Measurements from ENCODE around the gene SCUBE1. TPM values are rescaled to one million over a fixed set of nuclear protein-coding genes. Genes with fewer than 3 reads are reported as not detected.
"Not testable (repeated sequence)": the region's sequence is repeated elsewhere in the genome, so short reads cannot be mapped to it uniquely, and the experiment has no call there.

The SCUBE1 gene
- total RNA-seq, 3 donors from 2014 or later (not counting 1 experiment from before 2014, with no cell fraction given) = 0.05 to 1.2 (median 0.11) TPM

DNA sequence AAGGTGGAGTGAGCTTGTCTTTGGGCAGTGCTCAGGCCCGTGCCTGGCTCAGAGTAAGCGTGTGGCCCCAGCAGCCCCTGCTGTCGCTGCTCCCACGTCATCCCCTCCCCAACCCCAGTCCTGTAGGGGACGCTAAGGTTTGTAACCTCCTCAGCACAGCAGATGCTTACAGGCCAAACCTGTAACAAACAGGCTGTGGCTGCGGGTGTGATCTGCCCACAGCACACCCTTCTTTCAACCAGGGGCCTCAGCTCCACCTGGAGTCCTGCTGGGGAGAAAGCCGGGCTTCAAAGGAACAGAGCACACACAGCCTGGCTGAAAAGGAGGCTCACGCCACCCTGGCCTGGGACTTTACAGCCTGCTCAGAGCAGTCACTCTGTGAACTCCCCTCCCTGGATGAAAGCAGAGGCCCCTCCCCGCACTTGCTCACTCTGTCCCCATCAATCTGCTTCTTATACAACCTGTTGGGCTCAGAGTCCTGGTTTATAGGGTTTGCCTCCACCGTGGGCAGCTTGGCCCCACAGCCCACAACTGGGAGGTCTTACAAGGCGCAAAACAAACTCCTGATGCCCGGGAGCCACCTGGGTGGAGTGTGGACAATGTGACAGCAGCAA is 54.3 kb downstream of the SCUBE1 start:
- Mint-ChIP-seq H3K27me3 (ENCODE audit: low read depth in 2 of 2) (no peaks in the 10 kb centered on the region), H3K27ac (peak overlapping the region; percentile 43 to 91), H3K9me3 (no peaks in the 10 kb centered on the region), H3K4me3 (peak overlapping the region; percentile 50), H3K4me1 (peaks cover 19 to 29% of the 10 kb centered on the region in 2 donors), H3K36me3 (no peaks in the 10 kb centered on the region)
- Histone ChIP-seq H3K36me3 (ENCODE audit: control insufficient read depth, insufficient read depth, low read length) (no peaks in the 10 kb centered on the region), H3K27ac (ENCODE audit: low read length) (peak overlapping the region; percentile 38), H3K4me1 (ENCODE audit: control insufficient read depth, insufficient read depth, low read length) (peaks cover 26% of the 10 kb centered on the region), H3K9me3 (ENCODE audit: control insufficient read depth, insufficient read depth, low read length) (no peaks in the 10 kb centered on the region), H3K4me3 (ENCODE audit: low read length) (no peak overlapping the region), H3K27me3 (ENCODE audit: control insufficient read depth, insufficient read depth, low read length) (no peaks in the 10 kb centered on the region)
- intact Hi-C loops (cut with micrococcal nuclease) = loop anchor here (2.0 kb wide), 1 partner anchor 26 kb away; no protein-coding TSS in a partner anchor
- 51% methylated on average over 12 of the region's 12 CpGs for WGBS (ENCODE audit: insufficient coverage)
- peak; percentile 24 to 44 for DNase-seq
- ATAC-seq = peak; percentile 73 to 90 (median 82)
- TF ChIP-seq, protein P1, sequence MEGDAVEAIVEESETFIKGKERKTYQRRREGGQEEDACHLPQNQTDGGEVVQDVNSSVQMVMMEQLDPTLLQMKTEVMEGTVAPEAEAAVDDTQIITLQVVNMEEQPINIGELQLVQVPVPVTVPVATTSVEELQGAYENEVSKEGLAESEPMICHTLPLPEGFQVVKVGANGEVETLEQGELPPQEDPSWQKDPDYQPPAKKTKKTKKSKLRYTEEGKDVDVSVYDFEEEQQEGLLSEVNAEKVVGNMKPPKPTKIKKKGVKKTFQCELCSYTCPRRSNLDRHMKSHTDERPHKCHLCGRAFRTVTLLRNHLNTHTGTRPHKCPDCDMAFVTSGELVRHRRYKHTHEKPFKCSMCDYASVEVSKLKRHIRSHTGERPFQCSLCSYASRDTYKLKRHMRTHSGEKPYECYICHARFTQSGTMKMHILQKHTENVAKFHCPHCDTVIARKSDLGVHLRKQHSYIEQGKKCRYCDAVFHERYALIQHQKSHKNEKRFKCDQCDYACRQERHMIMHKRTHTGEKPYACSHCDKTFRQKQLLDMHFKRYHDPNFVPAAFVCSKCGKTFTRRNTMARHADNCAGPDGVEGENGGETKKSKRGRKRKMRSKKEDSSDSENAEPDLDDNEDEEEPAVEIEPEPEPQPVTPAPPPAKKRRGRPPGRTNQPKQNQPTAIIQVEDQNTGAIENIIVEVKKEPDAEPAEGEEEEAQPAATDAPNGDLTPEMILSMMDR (IDR thresholded peaks at IDR 0.05) = no peak

DNA sequence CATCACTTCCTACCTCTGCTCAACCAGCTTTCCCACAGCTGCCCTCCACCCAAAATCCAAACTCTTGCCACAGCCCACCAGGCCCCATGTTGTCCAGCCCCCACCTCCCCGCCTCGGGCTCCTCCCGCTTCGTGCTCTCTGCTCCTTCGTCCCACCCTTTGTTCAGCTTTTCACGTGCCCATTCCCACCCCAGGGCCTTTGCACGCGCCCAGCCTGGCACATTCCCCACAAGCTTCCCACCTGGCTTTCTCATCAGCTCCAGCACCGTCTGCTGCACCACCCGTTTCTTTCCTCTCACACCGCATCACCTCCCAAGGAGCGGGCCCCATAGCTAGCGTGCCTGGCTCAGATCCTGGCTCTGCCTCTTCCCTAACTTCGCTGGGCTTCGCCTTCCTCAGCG is 54.8 kb downstream of the SCUBE1 start:
- H3K9me3 Mint-ChIP-seq = no peaks in the 10 kb centered on the region
- H3K4me1 ChIP-seq (ENCODE audit: control insufficient read depth, insufficient read depth, low read length) = peaks cover 26% of the 10 kb centered on the region
- H3K4me3 ChIP-seq (ENCODE audit: low read length) = no peak overlapping the region
- no peaks in the 10 kb centered on the region for H3K36me3 Mint-ChIP-seq
- no peaks in the 10 kb centered on the region for H3K27me3 ChIP-seq (ENCODE audit: control insufficient read depth, insufficient read depth, low read length)
- intact Hi-C loops (cut with micrococcal nuclease) = loop anchor here (2.0 kb wide), 1 partner anchor 26 kb away; no protein-coding TSS in a partner anchor
- ATAC-seq (no peak), DNase-seq (no peak)
- H3K27ac Mint-ChIP-seq = peak overlapping the region; percentile 43 to 91
- TF ChIP-seq, protein P1 (IDR thresholded peaks at IDR 0.05) = no peak
- H3K27me3 Mint-ChIP-seq (ENCODE audit: low read depth in 2 of 2) = no peaks in the 10 kb centered on the region
- H3K4me1 Mint-ChIP-seq = peaks cover 19 to 29% of the 10 kb centered on the region in 2 donors
- no peaks in the 10 kb centered on the region for H3K9me3 ChIP-seq (ENCODE audit: control insufficient read depth, insufficient read depth, low read length)
- H3K4me3 Mint-ChIP-seq = no peak overlapping the region
- WGBS (ENCODE audit: insufficient coverage) = 95% methylated on average over 16 of the region's 16 CpGs
- no peak overlapping the region for H3K27ac ChIP-seq (ENCODE audit: low read length)
- H3K36me3 ChIP-seq (ENCODE audit: control insufficient read depth, insufficient read depth, low read length) = no peaks in the 10 kb centered on the region

DNA sequence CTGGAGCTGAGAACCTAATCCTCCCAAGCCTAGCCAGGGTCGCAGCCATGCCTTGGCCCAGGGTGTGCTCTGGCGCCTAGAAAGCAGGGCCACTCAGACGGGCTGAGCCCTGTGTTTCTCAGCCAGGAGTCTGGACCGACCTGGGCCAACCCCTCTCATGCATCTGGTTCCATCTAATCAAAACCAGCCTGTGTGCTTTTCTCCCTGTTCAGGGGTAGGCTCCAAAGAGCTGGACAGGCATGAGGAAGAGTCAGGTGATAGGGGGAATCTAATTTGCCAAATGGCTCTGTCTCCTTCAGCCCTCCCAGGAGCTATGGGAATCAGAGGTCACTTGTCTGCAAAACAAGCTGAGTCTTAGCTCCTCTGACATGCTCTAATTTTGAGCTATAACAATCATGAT is 55.7 kb downstream of the SCUBE1 start:
- Mint-ChIP-seq H3K27ac (no peak overlapping the region), H3K9me3 (no peaks in the 10 kb centered on the region), H3K4me1 (peaks cover 19 to 32% of the 10 kb centered on the region in 2 donors), H3K27me3 (ENCODE audit: low read depth in 2 of 2) (no peaks in the 10 kb centered on the region), H3K36me3 (no peaks in the 10 kb centered on the region), H3K4me3 (no peak overlapping the region)
- Histone ChIP-seq H3K27ac (ENCODE audit: low read length) (no peak overlapping the region), H3K36me3 (ENCODE audit: control insufficient read depth, insufficient read depth, low read length) (no peaks in the 10 kb centered on the region), H3K4me3 (ENCODE audit: low read length) (no peak overlapping the region), H3K27me3 (ENCODE audit: control insufficient read depth, insufficient read depth, low read length) (no peaks in the 10 kb centered on the region), H3K4me1 (ENCODE audit: control insufficient read depth, insufficient read depth, low read length) (peaks cover 26% of the 10 kb centered on the region), H3K9me3 (ENCODE audit: control insufficient read depth, insufficient read depth, low read length) (no peaks in the 10 kb centered on the region)
- WGBS (ENCODE audit: insufficient coverage) = 83% methylated on average over 4 of the region's 4 CpGs
- ATAC-seq (no peak), DNase-seq (no peak)
- TF ChIP-seq, protein P1 (IDR thresholded peaks at IDR 0.05) = no peak
- intact Hi-C loops (cut with micrococcal nuclease) = no loop called here

DNA sequence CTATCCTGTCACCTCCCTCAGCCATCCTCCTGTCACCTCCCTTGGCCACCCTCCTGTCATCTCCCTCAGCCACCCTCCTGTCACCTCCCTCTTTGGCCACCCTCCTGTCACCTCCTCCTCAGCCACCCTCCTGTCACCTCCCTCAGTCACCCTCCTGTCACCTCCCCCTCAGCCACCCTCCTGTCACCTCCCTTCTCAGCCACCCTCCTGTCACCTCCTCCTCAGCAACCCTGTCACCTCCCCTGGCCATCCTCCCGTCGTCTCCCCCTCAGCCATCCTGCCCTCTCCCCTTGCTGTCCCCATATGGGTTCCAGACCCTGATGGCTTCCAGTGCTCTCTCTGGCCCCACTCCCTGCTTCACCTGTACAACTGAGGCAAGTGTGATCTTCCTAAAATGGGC is 61.8 kb downstream of the SCUBE1 start:
- Mint-ChIP-seq H3K4me3 (no peak overlapping the region), H3K36me3 (no peaks in the 10 kb centered on the region)
- intact Hi-C loops (cut with micrococcal nuclease) = no loop called here

DNA sequence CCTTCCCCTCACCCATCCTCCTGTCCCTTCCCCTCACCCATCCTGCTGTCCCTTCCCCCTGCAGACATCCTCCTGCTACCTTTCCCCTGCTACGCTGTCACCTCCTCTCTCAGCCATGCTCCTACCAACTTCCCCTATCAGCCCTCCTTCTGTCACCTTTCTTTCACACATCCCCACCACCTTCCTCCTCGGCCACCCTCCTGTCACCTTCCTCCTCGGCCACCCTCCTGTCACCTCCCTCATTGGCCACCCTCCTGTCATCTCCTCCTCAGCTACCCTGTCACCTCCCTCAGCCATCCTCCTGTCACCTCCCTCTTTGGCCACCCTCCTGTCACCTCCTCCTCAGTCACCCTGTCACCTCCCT is 62.7 kb downstream of the SCUBE1 start:
- H3K4me3 ChIP-seq (ENCODE audit: low read length); H3K36me3 ChIP-seq (ENCODE audit: control insufficient read depth, insufficient read depth, low read length); H3K9me3 Mint-ChIP-seq; H3K27ac ChIP-seq (ENCODE audit: low read length); H3K36me3 Mint-ChIP-seq; H3K27me3 ChIP-seq (ENCODE audit: control insufficient read depth, insufficient read depth, low read length); H3K27me3 Mint-ChIP-seq (ENCODE audit: low read depth in 2 of 2); H3K9me3 ChIP-seq (ENCODE audit: control insufficient read depth, insufficient read depth, low read length); intact Hi-C loops (cut with micrococcal nuclease): not testable (repeated sequence)
- 21% methylated on average over 3 of the region's 3 CpGs for WGBS (ENCODE audit: insufficient coverage)
- DNase-seq (peak in 1 of 2 donors; percentile 38), ATAC-seq (peak; percentile 72 to 85 (median 85))
- H3K4me3 Mint-ChIP-seq = peak overlapping the region; percentile 25
- peak overlapping the region in 1 of 2 donors; percentile 88 for H3K27ac Mint-ChIP-seq
- H3K4me1 ChIP-seq (ENCODE audit: control insufficient read depth, insufficient read depth, low read length) = peaks cover 13% of the 10 kb centered on the region
- H3K4me1 Mint-ChIP-seq = peaks cover 6 to 37% of the 10 kb centered on the region in 2 donors

More for the DNA sequence above, 61.8 kb downstream of the SCUBE1 start:
- DNase-seq (peak in 1 of 2 donors; percentile 33), ATAC-seq (peak in 2 of 3 donors; percentile 40 to 66)
- Mint-ChIP-seq H3K27ac (peak overlapping the region in 1 of 2 donors; percentile 78), H3K27me3 (ENCODE audit: low read depth in 2 of 2) (no peaks in the 10 kb centered on the region), H3K9me3 (no peaks in the 10 kb centered on the region), H3K4me1 (peaks cover 6 to 31% of the 10 kb centered on the region in 2 donors)
- H3K27ac ChIP-seq (ENCODE audit: low read length) = no peak overlapping the region
- TF ChIP-seq, protein P1 (IDR thresholded peaks at IDR 0.05) = no peak
- no peaks in the 10 kb centered on the region for H3K9me3 ChIP-seq (ENCODE audit: control insufficient read depth, insufficient read depth, low read length)
- 75% methylated on average over 2 of the region's 2 CpGs for WGBS (ENCODE audit: insufficient coverage)
- no peak overlapping the region for H3K4me3 ChIP-seq (ENCODE audit: low read length)
- H3K4me1 ChIP-seq (ENCODE audit: control insufficient read depth, insufficient read depth, low read length) = peaks cover 13% of the 10 kb centered on the region
- H3K36me3 ChIP-seq (ENCODE audit: control insufficient read depth, insufficient read depth, low read length) = no peaks in the 10 kb centered on the region
- no peaks in the 10 kb centered on the region for H3K27me3 ChIP-seq (ENCODE audit: control insufficient read depth, insufficient read depth, low read length)
